CD4-positive, alpha-beta memory T cell (primary cell): Measurements from ENCODE around the gene AUNIP. TPM values are rescaled to one million over a fixed set of nuclear protein-coding genes. Genes with fewer than 3 reads are reported as not detected.

Experiments
- CTCF ChIA-PET: fragments of 350-600 bp; sonication (Branson Sonifier 250); formaldehyde crosslinking; loops from one replicate; lab custom pipeline; 2021; ENCODE audit warnings: inconsistent platforms; ENCODE audit not compliant: partially characterized antibody; lab: Charles Lee
- POLR2A ChIA-PET: fragments of 350-600 bp; sonication (Branson Sonifier 250); formaldehyde crosslinking; loops from one replicate; lab custom pipeline; 2021; ENCODE audit not compliant: partially characterized antibody; lab: Charles Lee
- DNase-seq, 5 donors: peaks; one replicate each; pipeline versions ENCODE4 v3.0.0 to v3.0.0-alpha.2; 2020 to 2022; ENCODE audit warnings: mixed read lengths in 1 of 5
- H3K27ac ChIP-seq: one replicate; pipeline ENCODE4 v1.7.0; 2013; ENCODE audit warnings: low read depth, low read length
- H3K27me3 ChIP-seq: 2 replicates; pipeline ENCODE4 v1.7.0; 2013; ENCODE audit warnings: mild to moderate bottlenecking, low read length, moderate library complexity; ENCODE audit not compliant: insufficient read depth
- H3K36me3 ChIP-seq: 2 replicates; pipeline ENCODE4 v1.7.0; 2013; ENCODE audit warnings: mild to moderate bottlenecking, low read length, moderate library complexity; ENCODE audit not compliant: insufficient read depth
- H3K4me1 ChIP-seq: 2 replicates; pipeline ENCODE4 v1.7.0; 2013; ENCODE audit warnings: mild to moderate bottlenecking, low read length, moderate library complexity; ENCODE audit not compliant: insufficient read depth
- H3K4me3 ChIP-seq, 2 donors: one replicate each; pipeline ENCODE4 v1.7.0; 2013; ENCODE audit warnings: low read length in 2 of 2, mild to moderate bottlenecking in 1 of 2
- H3K9me3 ChIP-seq, 2 donors: one replicate each; pipeline ENCODE4 v1.7.0; 2013; ENCODE audit warnings: low read length in 2 of 2, control low read depth in 1 of 2; ENCODE audit not compliant: control insufficient read depth in 1 of 2
- H3K27ac Mint-ChIP-seq, 7 donors: one replicate each; pipeline ENCODE4 v1.8.0; 2020 to 2021; ENCODE audit warnings: mixed read lengths in 7 of 7, mild to moderate bottlenecking in 6 of 7, inconsistent platforms in 3 of 7, moderate library complexity in 3 of 7
- H3K27me3 Mint-ChIP-seq, 2 donors: one replicate each; pipeline ENCODE4 v1.8.0; 2020 to 2021; ENCODE audit warnings: mixed read lengths in 2 of 2
- H3K36me3 Mint-ChIP-seq, 2 donors: one replicate each; pipeline ENCODE4 v1.8.0; 2020 to 2021; ENCODE audit warnings: mixed read lengths in 2 of 2, inconsistent platforms in 1 of 2, mild to moderate bottlenecking in 1 of 2
- H3K4me1 Mint-ChIP-seq, 4 donors: one replicate each; pipeline ENCODE4 v1.8.0; 2020 to 2021; ENCODE audit warnings: mixed read lengths in 4 of 4, mild to moderate bottlenecking in 1 of 4
- H3K4me3 Mint-ChIP-seq, 8 donors: one replicate each; pipeline ENCODE4 v1.8.0; 2020 to 2021; ENCODE audit warnings: mixed read lengths in 8 of 8, mild to moderate bottlenecking in 7 of 8, moderate library complexity in 6 of 8, inconsistent platforms in 3 of 8
- H3K9me3 Mint-ChIP-seq, 8 donors: one replicate each; pipeline ENCODE4 v1.8.0; 2020 to 2021; ENCODE audit warnings: mixed read lengths in 8 of 8, mild to moderate bottlenecking in 5 of 8, inconsistent platforms in 3 of 8, moderate library complexity in 1 of 8
- intact Hi-C: fragments of 100-400 bp; cut with micrococcal nuclease; formaldehyde crosslinking; loops from one replicate; pipeline ENCODE4 v1.15.1; 2023
- polyA plus RNA-seq, 2 donors: library from polyadenylated mRNA; unstranded; fragments of 300-500 nt; fragmentation: Illumina TruSeq; gene quantifications; one replicate each; pipeline ENCODE4 v1.2.3, GENCODE V29; 2021
- total RNA-seq, 2 experiments: library from RNA; stranded (reverse); gene quantifications; one replicate each; pipeline ENCODE4 v1.2.3, GENCODE V29; 2021

AUNIP gene
- total and polyA plus RNA-seq, 4 experiments from 2014 or later: not detected

DNA sequence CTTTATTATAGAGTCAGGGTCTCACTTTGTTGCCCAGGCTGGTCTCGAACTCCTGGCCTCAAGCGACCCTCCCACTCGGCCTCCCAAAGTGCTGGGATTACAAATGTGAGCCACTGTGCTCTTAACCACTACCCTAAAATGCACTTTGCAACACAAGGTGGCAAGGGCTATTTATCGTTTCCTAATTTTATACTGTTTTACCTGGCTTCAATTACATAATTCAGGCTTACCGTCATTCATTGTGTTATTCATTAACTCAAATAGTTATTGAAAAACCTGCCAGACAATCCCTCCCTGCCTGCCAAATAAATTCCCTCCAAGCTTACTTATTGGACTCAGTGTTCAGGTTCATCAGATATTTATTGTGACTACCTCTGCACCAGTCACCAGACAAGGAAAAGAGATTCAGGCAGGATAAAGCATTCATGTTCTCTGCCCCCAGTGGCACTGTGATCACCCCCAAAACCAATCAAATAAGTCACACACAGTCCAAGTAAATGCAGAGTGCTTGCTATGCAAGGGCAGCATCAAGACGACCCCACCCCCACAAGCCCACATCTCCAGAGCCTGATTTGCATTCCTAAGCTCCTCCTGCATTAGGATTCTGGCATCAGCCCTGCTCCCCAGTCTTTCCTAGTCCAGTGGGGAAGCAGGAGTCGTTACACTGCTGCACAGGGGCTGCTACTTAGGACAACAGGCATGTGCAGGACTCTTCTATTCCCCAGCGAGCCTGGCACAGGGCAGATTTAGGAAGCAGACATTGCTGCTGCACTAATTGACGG lies 8.1 kb upstream of the AUNIP start:
- Mint-ChIP-seq H3K4me3 (no peak overlapping the region), H3K9me3 (no peaks in the 10 kb centered on the region), H3K4me1 (no peaks in the 10 kb centered on the region), H3K27me3 (no peaks in the 10 kb centered on the region), H3K27ac (no peak overlapping the region), H3K36me3 (no peaks in the 10 kb centered on the region)
- CTCF ChIA-PET: no interaction called here
- POLR2A ChIA-PET: interaction anchor here (0.6 kb wide), 1 partner anchor 263 kb away, joined by 3 read pairs; no protein-coding TSS in a partner anchor
- H3K36me3 ChIP-seq: no peaks in the 10 kb centered on the region
- H3K4me1 ChIP-seq: no peaks in the 10 kb centered on the region
- no peaks in the 10 kb centered on the region for H3K27me3 ChIP-seq
- DNase-seq: no peak
- no peak overlapping the region for H3K4me3 ChIP-seq
- intact Hi-C loops: no loop called here
- no peaks in the 10 kb centered on the region for H3K9me3 ChIP-seq
- H3K27ac ChIP-seq: no peak overlapping the region

DNA sequence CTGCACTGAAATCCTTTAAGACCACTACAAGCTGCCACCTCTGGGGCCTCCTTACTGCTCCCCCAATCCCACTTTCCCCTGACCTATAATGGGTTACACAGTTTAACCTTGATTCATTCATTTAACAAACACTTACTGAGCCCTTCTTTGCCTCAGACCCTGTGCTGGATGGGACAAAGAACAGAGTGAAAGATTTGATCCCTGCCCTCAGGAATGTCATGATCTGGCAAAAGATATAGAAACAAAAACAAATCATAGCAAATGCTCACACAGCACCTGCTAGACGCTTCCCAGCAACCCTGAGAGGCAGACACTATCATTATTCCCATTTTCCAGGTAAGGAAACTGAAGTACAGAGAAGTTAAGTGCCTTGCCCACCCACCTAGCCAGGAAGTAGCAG lies 7.0 kb upstream of the AUNIP start:
- H3K9me3 ChIP-seq: no peaks in the 10 kb centered on the region
- H3K27me3 ChIP-seq: no peaks in the 10 kb centered on the region
- ChIA-PET POLR2A (no interaction called here), CTCF (interaction anchor here (0.6 kb wide), 1 partner anchor 171 kb away, joined by 3 read pairs; no protein-coding TSS in a partner anchor)
- Mint-ChIP-seq H3K36me3 (no peaks in the 10 kb centered on the region), H3K4me3 (peak overlapping the region in 1 of 8 donors; percentile 20), H3K9me3 (no peaks in the 10 kb centered on the region), H3K27me3 (no peaks in the 10 kb centered on the region), H3K27ac (peak overlapping the region in 1 of 7 donors; percentile 7), H3K4me1 (peaks cover 0 to 4% (median under 1%) of the 10 kb centered on the region in 4 donors)
- H3K4me1 ChIP-seq: no peaks in the 10 kb centered on the region
- intact Hi-C loops: no loop called here
- no peak overlapping the region for H3K4me3 ChIP-seq
- no peak overlapping the region for H3K27ac ChIP-seq
- DNase-seq: no peak
- no peaks in the 10 kb centered on the region for H3K36me3 ChIP-seq

DNA sequence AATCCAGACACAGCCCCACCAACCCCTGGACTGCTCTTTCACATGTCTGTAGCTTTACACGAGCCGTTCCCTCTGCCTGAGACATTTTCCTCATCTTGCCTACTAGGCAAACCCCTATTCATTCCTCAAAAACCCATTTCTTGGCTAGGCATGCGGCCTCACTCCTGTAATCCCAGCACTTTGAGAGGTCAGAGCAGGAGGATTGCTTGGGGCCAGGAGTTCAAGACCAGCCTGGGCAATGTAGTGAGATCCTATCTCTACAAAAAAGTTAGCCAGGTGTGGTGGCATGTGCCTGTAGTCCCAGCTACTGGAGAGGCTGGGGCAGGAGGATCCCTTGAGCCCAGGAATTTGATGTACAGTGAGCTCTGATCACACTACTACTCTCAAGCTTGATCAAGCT lies 5.2 kb upstream of the AUNIP start:
- H3K4me1 Mint-ChIP-seq: peaks cover 4 to 16% (median 6%) of the 10 kb centered on the region in 4 donors
- no peak overlapping the region for H3K4me3 ChIP-seq
- H3K4me1 ChIP-seq: peaks cover 6% of the 10 kb centered on the region
- peak overlapping the region in 1 of 7 donors; percentile 69 for H3K27ac Mint-ChIP-seq
- H3K36me3 ChIP-seq: no peaks in the 10 kb centered on the region
- no peak overlapping the region for H3K4me3 Mint-ChIP-seq
- no peaks in the 10 kb centered on the region for H3K9me3 ChIP-seq
- H3K27me3 ChIP-seq: no peaks in the 10 kb centered on the region
- ChIA-PET CTCF (interaction anchor here (0.6 to 1.0 kb wide), 2 partner anchors 33 to 174 kb away, joined by 3 to 4 read pairs; no protein-coding TSS in a partner anchor), POLR2A (interaction anchor here (1.7 kb wide), 1 partner anchor 11 kb away, joined by 4 read pairs; the partner anchor contains the start of gene PAQR7)
- H3K27me3 Mint-ChIP-seq: no peaks in the 10 kb centered on the region
- H3K9me3 Mint-ChIP-seq: no peaks in the 10 kb centered on the region
- H3K27ac ChIP-seq: no peak overlapping the region
- H3K36me3 Mint-ChIP-seq: peaks cover 0 to 3% of the 10 kb centered on the region in 2 donors
- intact Hi-C loops: no loop called here
- no peak for DNase-seq

- Mint-ChIP-seq H3K27ac (peak overlapping the region in 1 of 7 donors; percentile 13), H3K27me3 (no peaks in the 10 kb centered on the region), H3K9me3 (no peaks in the 10 kb centered on the region), H3K36me3 (peaks cover 0 to 3% of the 10 kb centered on the region in 2 donors), H3K4me1 (peaks cover 8 to 24% (median 11%) of the 10 kb centered on the region in 4 donors), H3K4me3 (no peak overlapping the region)
- H3K27ac ChIP-seq: no peak overlapping the region
- intact Hi-C loops: no loop called here
- no peaks in the 10 kb centered on the region for H3K27me3 ChIP-seq
- ChIA-PET POLR2A (interaction anchor here (1.7 kb wide), 1 partner anchor 12 kb away, joined by 4 read pairs; the partner anchor contains the start of gene PAQR7), CTCF (no interaction called here)
- H3K4me3 ChIP-seq: no peak overlapping the region
- H3K9me3 ChIP-seq: no peaks in the 10 kb centered on the region
- H3K4me1 ChIP-seq: peaks cover 10% of the 10 kb centered on the region
- no peak for DNase-seq
- H3K36me3 ChIP-seq: no peaks in the 10 kb centered on the region
Measured at GRCh38 chr1:25863486-25864262, 4.4 kb upstream of the AUNIP start.

DNA sequence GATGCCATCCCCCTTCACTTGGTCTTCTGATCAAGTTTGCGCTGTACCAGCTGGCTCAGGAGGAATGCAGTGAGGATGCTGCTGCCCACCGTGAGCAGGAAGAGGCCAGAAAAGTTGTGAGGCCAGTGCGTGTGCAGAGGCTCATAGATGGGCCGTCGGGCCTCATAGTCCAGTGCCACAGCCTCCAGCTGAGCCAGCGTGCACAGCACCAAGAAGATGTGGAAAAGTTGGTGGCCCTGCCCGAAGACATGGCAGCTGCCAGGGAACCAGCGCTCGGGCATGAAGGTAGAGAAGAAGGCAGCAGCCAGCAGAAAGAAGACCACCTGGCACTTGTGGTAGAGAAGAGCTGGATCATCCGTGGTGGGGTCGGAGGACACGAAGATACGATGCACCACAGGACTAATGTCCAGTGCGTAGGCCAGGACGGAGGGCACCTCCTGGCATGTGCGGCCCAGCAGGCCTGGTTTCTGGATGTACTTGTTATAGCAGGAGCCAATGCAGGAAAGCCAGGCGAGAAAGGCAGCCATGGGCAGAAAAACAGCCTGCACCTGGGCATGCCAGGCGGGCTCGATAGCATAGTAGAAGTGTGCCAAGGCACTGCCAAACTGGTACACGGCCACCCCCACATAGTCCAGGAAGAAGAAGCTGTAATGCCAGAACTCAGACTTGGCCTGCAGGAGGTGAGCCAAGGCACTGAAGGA lies 3.7 kb upstream of the AUNIP start:
- peaks cover 16% of the 10 kb centered on the region for H3K4me1 ChIP-seq
- DNase-seq: no peak
- H3K9me3 ChIP-seq: no peaks in the 10 kb centered on the region
- ChIA-PET POLR2A (no interaction called here), CTCF (interaction anchor here (1.2 kb wide), 1 partner anchor 173 kb away, joined by 6 read pairs; no protein-coding TSS in a partner anchor)
- H3K27ac ChIP-seq: no peak overlapping the region
- intact Hi-C loops: no loop called here
- no peaks in the 10 kb centered on the region for H3K36me3 ChIP-seq
- no peaks in the 10 kb centered on the region for H3K27me3 Mint-ChIP-seq
- H3K27me3 ChIP-seq: no peaks in the 10 kb centered on the region
- H3K9me3 Mint-ChIP-seq: no peaks in the 10 kb centered on the region
- H3K4me1 Mint-ChIP-seq: peaks cover 9 to 24% (median 14%) of the 10 kb centered on the region in 4 donors
- H3K27ac Mint-ChIP-seq: peak overlapping the region in 1 of 7 donors; percentile 13
- no peak overlapping the region for H3K4me3 ChIP-seq
- H3K4me3 Mint-ChIP-seq: peak overlapping the region in 1 of 8 donors; percentile 43
- peaks cover 0 to 3% of the 10 kb centered on the region in 2 donors for H3K36me3 Mint-ChIP-seq

DNA sequence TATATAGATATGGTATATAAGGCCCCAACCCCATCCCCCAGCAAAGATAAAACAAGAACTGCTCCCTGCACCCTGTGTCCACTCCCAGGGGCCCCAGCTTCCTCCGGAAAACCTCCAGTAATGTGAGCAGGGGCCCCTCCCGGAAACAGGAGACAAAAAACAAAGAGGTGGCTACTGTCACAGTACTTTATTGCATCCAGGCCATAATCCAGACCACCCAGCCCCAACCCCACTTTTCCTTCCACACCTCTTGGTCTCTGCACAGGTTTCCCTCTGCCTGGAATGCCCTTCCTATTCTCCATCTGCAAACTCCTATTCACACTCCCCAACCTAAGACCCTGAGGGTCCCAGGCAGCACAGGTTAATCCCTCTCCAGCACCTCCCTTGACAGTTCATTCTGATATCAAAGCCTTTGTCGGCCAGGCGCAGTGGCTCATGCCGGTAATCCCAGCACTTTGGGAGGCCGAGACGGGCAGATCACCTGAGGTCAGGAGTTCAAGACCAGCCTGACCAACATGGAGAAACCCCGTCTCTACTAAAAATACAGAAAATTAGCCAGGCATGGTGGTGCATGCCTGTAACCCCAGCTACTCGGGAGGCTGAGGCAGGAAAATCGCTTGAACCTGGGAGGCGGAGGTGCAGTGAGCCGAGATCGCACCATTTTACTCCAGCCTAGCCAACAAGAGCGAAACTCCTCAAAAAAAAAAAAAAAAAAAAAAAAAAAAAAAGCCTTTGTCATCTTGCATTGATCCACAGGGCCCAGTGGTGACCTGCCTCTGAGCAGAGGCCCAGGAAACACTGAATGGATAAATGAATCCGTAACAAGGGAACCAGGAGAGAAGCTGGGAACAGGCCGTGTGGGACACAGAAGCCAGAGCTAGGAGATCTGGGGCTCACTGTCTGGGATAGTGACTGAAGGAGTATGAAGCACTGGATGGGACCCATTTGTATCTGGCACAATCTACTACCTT lies 2.3 kb upstream of the AUNIP start:
- no peak overlapping the region for H3K27ac ChIP-seq
- H3K27ac Mint-ChIP-seq: peak overlapping the region in 5 of 7 donors; percentile 6 to 71 (median 43)

More for the DNA sequence above, 2.3 kb upstream of the AUNIP start:
- Mint-ChIP-seq H3K4me3 (peak overlapping the region in 5 of 8 donors; percentile 5 to 66 (median 39)), H3K27me3 (no peaks in the 10 kb centered on the region), H3K9me3 (no peaks in the 10 kb centered on the region), H3K4me1 (peaks cover 9 to 24% (median 14%) of the 10 kb centered on the region in 4 donors), H3K36me3 (peaks cover 0 to 3% of the 10 kb centered on the region in 2 donors)
- Histone ChIP-seq H3K27me3 (no peaks in the 10 kb centered on the region), H3K4me1 (peaks cover 16% of the 10 kb centered on the region), H3K4me3 (no peak overlapping the region), H3K9me3 (no peaks in the 10 kb centered on the region), H3K36me3 (no peaks in the 10 kb centered on the region)
- intact Hi-C loops: no loop called here
- ChIA-PET POLR2A (interaction anchor here (2.4 kb wide), 1 partner anchor 14 kb away, joined by 16 read pairs; the partner anchor contains the start of gene PAQR7), CTCF (interaction anchor here (1.2 kb wide), 1 partner anchor 175 kb away, joined by 6 read pairs; no protein-coding TSS in a partner anchor)
- DNase-seq: no peak
